Mesendoderm (in vitro differentiated cells): ENCODE measurements around the gene USPL1.
A peak's percentile ranks its signal among the peaks of the same experiment; 100 is the strongest.
"Not testable (repeated sequence)": the region's sequence is repeated elsewhere in the genome, so short reads cannot be mapped to it uniquely, and the experiment has no call there.

Experiments used
- DNase-seq: peaks from one replicate; pipeline ENCODE4 v3.0.0; 2013
- H2AK5ac ChIP-seq: 2 replicates; pipeline ENCODE4 v1.6.1; 2013; ENCODE audit warnings: low read length, inconsistent platforms
- H2BK120ac ChIP-seq: 2 replicates; pipeline ENCODE4 v1.6.1; 2013; ENCODE audit warnings: low read depth, mild to moderate bottlenecking, low read length, moderate library complexity, mixed read lengths
- H2BK15ac ChIP-seq: replicated peaks from 2 replicates; pipeline ENCODE4 v1.6.1; 2013; ENCODE audit warnings: low read depth, mild to moderate bottlenecking, moderate library complexity
- H2BK5ac ChIP-seq: 2 replicates; pipeline ENCODE4 v1.6.1; 2013; ENCODE audit warnings: low read length, inconsistent platforms
- H3K18ac ChIP-seq: 2 replicates; pipeline ENCODE4 v1.6.1; 2013; ENCODE audit warnings: mild to moderate bottlenecking, low read length, mixed read lengths
- H3K23ac ChIP-seq: one replicate; pipeline ENCODE4 v1.6.1; 2013; ENCODE audit warnings: low read length
- H3K27ac ChIP-seq: 2 replicates; pipeline ENCODE4 v1.5.1; 2013; ENCODE audit warnings: low read depth, mild to moderate bottlenecking, inconsistent platforms, low read length, moderate library complexity
- H3K27me3 ChIP-seq: 2 replicates; pipeline ENCODE4 v1.6.1; 2013; ENCODE audit warnings: low read length, control low read depth, mild to moderate bottlenecking, inconsistent platforms; ENCODE audit not compliant: insufficient read depth, poor library complexity
- H3K36me3 ChIP-seq: 2 replicates; pipeline ENCODE4 v1.6.1; 2013; ENCODE audit warnings: low read length, inconsistent platforms; ENCODE audit not compliant: control insufficient read depth, insufficient read depth
- H3K4ac ChIP-seq: one replicate; pipeline ENCODE4 v1.6.1; 2013; ENCODE audit warnings: low read depth, mild to moderate bottlenecking, low read length, moderate library complexity
- H3K4me1 ChIP-seq: 2 replicates; pipeline ENCODE4 v1.6.1; 2013; ENCODE audit warnings: low read depth, low read length, inconsistent platforms; ENCODE audit not compliant: control insufficient read depth
- H3K4me2 ChIP-seq: 2 replicates; pipeline ENCODE4 v1.6.1; 2013; ENCODE audit warnings: low read length
- H3K4me3 ChIP-seq: 2 replicates; pipeline ENCODE4 v1.5.1; 2013; ENCODE audit warnings: mild to moderate bottlenecking, low read length
- H3K56ac ChIP-seq: one replicate; pipeline ENCODE4 v1.6.1; 2013; ENCODE audit warnings: low read length
- H3K79me1 ChIP-seq: 2 replicates; pipeline ENCODE4 v1.6.1; 2013; ENCODE audit warnings: low read length, inconsistent platforms
- H3K79me2 ChIP-seq: 2 replicates; pipeline ENCODE4 v1.6.1; 2013; ENCODE audit warnings: mild to moderate bottlenecking, low read length; ENCODE audit not compliant: control insufficient read depth, insufficient read depth
- H3K9ac ChIP-seq: 2 replicates; pipeline ENCODE4 v1.6.1; 2013; ENCODE audit warnings: low read length, inconsistent platforms
- H4K5ac ChIP-seq: one replicate; pipeline ENCODE4 v1.6.1; 2013; ENCODE audit warnings: low read length
- H4K8ac ChIP-seq: one replicate; pipeline ENCODE4 v1.6.1; 2013; ENCODE audit warnings: low read depth, mild to moderate bottlenecking, control low read depth, low read length, moderate library complexity
- WGBS: extraction: QIAGEN DNeasy Blood & Tissue Kit; methylation state at CpG from one replicate; pipeline ENCODE4 v1.1.7; 2013; ENCODE audit warnings: low lambda C conversion rate, missing lambda C conversion rate; ENCODE audit not compliant: insufficient coverage; ENCODE audit errors: extremely low coverage; 5-methylcytosine and 5-hydroxymethylcytosine counted together

Gene USPL1

GRCh38 chr13:30607186-30607585 is 10.5 kb upstream of the USPL1 start:
- not testable (repeated sequence) for H2BK120ac ChIP-seq, H3K4me2 ChIP-seq, H3K23ac ChIP-seq, H3K4ac ChIP-seq, H3K18ac ChIP-seq, H3K27me3 ChIP-seq, H4K8ac ChIP-seq, H3K4me3 ChIP-seq, H3K79me1 ChIP-seq, H4K5ac ChIP-seq, H3K79me2 ChIP-seq, DNase-seq, H2BK5ac ChIP-seq, H2AK5ac ChIP-seq, H3K4me1 ChIP-seq, H3K36me3 ChIP-seq, H2BK15ac ChIP-seq, H3K9ac ChIP-seq, H3K27ac ChIP-seq, H3K56ac ChIP-seq
- WGBS, result no CpG with 5 or more reads among the region's 6 CpGs

- H3K27me3 ChIP-seq, result no peaks in the 10 kb centered on the region
- no peak overlapping the region for H3K4ac ChIP-seq
- no peak overlapping the region for H4K8ac ChIP-seq
- no peak overlapping the region for H2AK5ac ChIP-seq
- H2BK5ac ChIP-seq, result no peak overlapping the region
- no peak overlapping the region for H2BK120ac ChIP-seq
- H3K4me3 ChIP-seq, result no peak overlapping the region
- H4K5ac ChIP-seq, result no peak overlapping the region
- no peak overlapping the region for H3K18ac ChIP-seq
- no peak overlapping the region for H3K27ac ChIP-seq
- H2BK15ac ChIP-seq, result no peak overlapping the region
- H3K79me2 ChIP-seq, result no peaks in the 10 kb centered on the region
- no peak overlapping the region for H3K23ac ChIP-seq
- no peaks in the 10 kb centered on the region for H3K79me1 ChIP-seq
- no peak overlapping the region for H3K9ac ChIP-seq
- H3K56ac ChIP-seq, result no peak overlapping the region
- DNase-seq, result no peak
- no peak overlapping the region for H3K4me2 ChIP-seq
- H3K4me1 ChIP-seq, result no peaks in the 10 kb centered on the region
- WGBS, result no CpG with 5 or more reads among the region's 4 CpGs
- H3K36me3 ChIP-seq, result no peaks in the 10 kb centered on the region
Observed at GRCh38 chr13:30607908-30608307, 9.8 kb upstream of the USPL1 start.

GRCh38 chr13:30608364-30608763 is 9.4 kb upstream of the USPL1 start:
- DNase-seq, result no peak
- no peak overlapping the region for H2AK5ac ChIP-seq
- H3K36me3 ChIP-seq, result no peaks in the 10 kb centered on the region
- H3K23ac ChIP-seq, result no peak overlapping the region
- H3K18ac ChIP-seq, result no peak overlapping the region
- no peak overlapping the region for H3K4me3 ChIP-seq
- no peak overlapping the region for H2BK5ac ChIP-seq
- no peaks in the 10 kb centered on the region for H3K79me1 ChIP-seq
- no peak overlapping the region for H2BK120ac ChIP-seq
- H3K4me1 ChIP-seq, result no peaks in the 10 kb centered on the region
- no peak overlapping the region for H2BK15ac ChIP-seq
- H3K56ac ChIP-seq, result no peak overlapping the region
- WGBS, result no CpG with 5 or more reads among the region's 5 CpGs
- H4K5ac ChIP-seq, result no peak overlapping the region
- H3K79me2 ChIP-seq, result no peaks in the 10 kb centered on the region
- no peak overlapping the region for H3K4ac ChIP-seq
- no peaks in the 10 kb centered on the region for H3K27me3 ChIP-seq
- no peak overlapping the region for H3K27ac ChIP-seq
- no peak overlapping the region for H4K8ac ChIP-seq
- no peak overlapping the region for H3K9ac ChIP-seq
- H3K4me2 ChIP-seq, result no peak overlapping the region

- no peak overlapping the region for H3K27ac ChIP-seq
- H2BK15ac ChIP-seq, result no peak overlapping the region
- no peaks in the 10 kb centered on the region for H3K79me1 ChIP-seq
- no peak overlapping the region for H3K4me2 ChIP-seq
- no peaks in the 10 kb centered on the region for H3K36me3 ChIP-seq
- H4K8ac ChIP-seq, result no peak overlapping the region
- no peak overlapping the region for H4K5ac ChIP-seq
- no peak overlapping the region for H3K23ac ChIP-seq
- H3K27me3 ChIP-seq, result no peaks in the 10 kb centered on the region
- no peak overlapping the region for H3K4ac ChIP-seq
- H3K9ac ChIP-seq, result no peak overlapping the region
- no peak overlapping the region for H2BK5ac ChIP-seq
- no peaks in the 10 kb centered on the region for H3K4me1 ChIP-seq
- no peak overlapping the region for H2BK120ac ChIP-seq
- no peak overlapping the region for H3K4me3 ChIP-seq
- no peaks in the 10 kb centered on the region for H3K79me2 ChIP-seq
- no peak for DNase-seq
- no peak overlapping the region for H3K56ac ChIP-seq
- H2AK5ac ChIP-seq, result no peak overlapping the region
- no peak overlapping the region for H3K18ac ChIP-seq
Observed at GRCh38 chr13:30610311-30610710, 7.4 kb upstream of the USPL1 start.

- no peak for DNase-seq
Observed at GRCh38 chr13:30615481-30615865, 2.2 kb upstream of the USPL1 start.

GRCh38 chr13:30615866-30616541 is 1.7 kb upstream of the USPL1 start:
- H2BK120ac ChIP-seq, result no peak overlapping the region
- no peak overlapping the region for H2AK5ac ChIP-seq
- no peak overlapping the region for H4K5ac ChIP-seq
- WGBS, result no CpG with 5 or more reads among the region's 7 CpGs
- H3K23ac ChIP-seq, result no peak overlapping the region
- H3K79me1 ChIP-seq, result peaks cover 6% of the 10 kb centered on the region
- no peak overlapping the region for H4K8ac ChIP-seq
- peak overlapping the region; percentile 52 for H3K9ac ChIP-seq
- H2BK15ac ChIP-seq, result no peak overlapping the region
- H3K4me2 ChIP-seq, result no peak overlapping the region
- H3K79me2 ChIP-seq, result peaks cover 34% of the 10 kb centered on the region
- no peaks in the 10 kb centered on the region for H3K27me3 ChIP-seq
- no peak overlapping the region for H2BK5ac ChIP-seq
- no peaks in the 10 kb centered on the region for H3K36me3 ChIP-seq
- peak overlapping the region; percentile 57 for H3K56ac ChIP-seq
- no peak overlapping the region for H3K4me3 ChIP-seq
- no peak overlapping the region for H3K18ac ChIP-seq
- no peak for DNase-seq
- H3K27ac ChIP-seq, result no peak overlapping the region
- peaks cover 4% of the 10 kb centered on the region for H3K4me1 ChIP-seq
- no peak overlapping the region for H3K4ac ChIP-seq

More at GRCh38 chr13:30615481-30615865, 2.2 kb upstream of the USPL1 start:
- H3K4me3 ChIP-seq, result no peak overlapping the region
- H3K79me1 ChIP-seq, result peaks cover 6% of the 10 kb centered on the region
- no peak overlapping the region for H2BK15ac ChIP-seq
- H3K79me2 ChIP-seq, result peaks cover 30% of the 10 kb centered on the region
- H3K4ac ChIP-seq, result no peak overlapping the region
- H2BK120ac ChIP-seq, result no peak overlapping the region
- no peak overlapping the region for H3K23ac ChIP-seq
- peak overlapping the region; percentile 57 for H3K56ac ChIP-seq
- H3K27ac ChIP-seq, result no peak overlapping the region
- H2AK5ac ChIP-seq, result no peak overlapping the region
- H3K18ac ChIP-seq, result no peak overlapping the region
- peaks cover 4% of the 10 kb centered on the region for H3K4me1 ChIP-seq
- no peak overlapping the region for H4K8ac ChIP-seq
- H3K9ac ChIP-seq, result peak overlapping the region; percentile 52
- no peaks in the 10 kb centered on the region for H3K36me3 ChIP-seq
- no peak overlapping the region for H2BK5ac ChIP-seq
- no CpG with 5 or more reads among the region's 4 CpGs for WGBS
- no peaks in the 10 kb centered on the region for H3K27me3 ChIP-seq
- H3K4me2 ChIP-seq, result no peak overlapping the region
- no peak overlapping the region for H4K5ac ChIP-seq
